Measurements from ENCODE around the gene CARS1. TPM values are rescaled to one million over a fixed set of nuclear protein-coding genes. Genes with fewer than 3 reads are reported as not detected.

The CARS1 gene
- total RNA-seq, 6 experiments from 2014 or later = 51.2 to 64.3 (median 56.1) TPM

DNA sequence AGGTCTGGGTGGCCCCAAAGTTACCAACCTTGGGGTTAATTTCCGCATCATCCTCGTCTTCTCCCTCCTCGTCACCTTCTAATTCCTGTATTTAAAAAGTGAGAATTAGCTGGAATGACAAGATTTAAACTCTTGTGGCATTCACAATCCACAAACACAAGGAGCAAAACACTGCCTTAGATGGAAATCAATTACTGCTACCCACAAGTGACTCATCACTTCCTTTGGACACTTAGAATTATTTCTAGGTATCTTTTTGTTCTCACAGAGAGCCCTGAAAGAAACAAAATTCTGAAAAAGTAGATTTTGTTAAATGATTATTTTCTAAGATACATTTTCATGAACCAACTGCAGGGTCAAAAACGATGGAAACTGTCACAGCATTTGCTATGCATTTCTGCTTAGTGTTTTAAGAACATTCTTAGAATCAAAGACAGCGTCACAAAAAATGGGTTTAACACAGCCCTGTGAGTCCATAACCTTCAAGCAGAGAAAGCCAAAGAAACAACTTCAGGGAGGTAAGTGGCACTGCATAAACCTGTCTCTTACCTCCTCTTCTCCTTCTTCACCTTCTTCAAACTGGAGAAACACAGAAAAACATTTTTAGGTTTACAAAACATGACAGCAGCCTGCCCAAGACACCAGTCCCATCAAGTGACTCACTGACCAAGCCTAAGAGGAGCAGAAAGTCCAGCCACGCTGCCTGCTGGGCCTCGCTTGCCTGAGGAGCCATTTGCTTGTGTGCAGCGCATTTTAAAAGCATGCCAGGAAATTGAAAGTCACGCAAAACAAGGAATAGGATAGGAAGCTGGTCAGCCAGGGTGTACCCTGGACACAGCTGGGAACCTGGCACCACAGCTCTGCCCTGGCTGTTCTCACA, 105.8 kb downstream of the CARS1 start:
- Mint-ChIP-seq H3K4me1 (ENCODE audit: low read depth) (peaks cover 52% of the 10 kb centered on the region), H3K36me3 (ENCODE audit: low read depth) (peaks cover 54% of the 10 kb centered on the region), H3K9me3 (no peaks in the 10 kb centered on the region), H3K4me3 (peak overlapping the region; percentile 47), H3K27me3 (ENCODE audit: insufficient read depth) (peaks cover 2% of the 10 kb centered on the region; the same call in 1 of the 2 replicates), H3K27ac (peak overlapping the region; percentile 80)
- TF ChIP-seq, protein P1, sequence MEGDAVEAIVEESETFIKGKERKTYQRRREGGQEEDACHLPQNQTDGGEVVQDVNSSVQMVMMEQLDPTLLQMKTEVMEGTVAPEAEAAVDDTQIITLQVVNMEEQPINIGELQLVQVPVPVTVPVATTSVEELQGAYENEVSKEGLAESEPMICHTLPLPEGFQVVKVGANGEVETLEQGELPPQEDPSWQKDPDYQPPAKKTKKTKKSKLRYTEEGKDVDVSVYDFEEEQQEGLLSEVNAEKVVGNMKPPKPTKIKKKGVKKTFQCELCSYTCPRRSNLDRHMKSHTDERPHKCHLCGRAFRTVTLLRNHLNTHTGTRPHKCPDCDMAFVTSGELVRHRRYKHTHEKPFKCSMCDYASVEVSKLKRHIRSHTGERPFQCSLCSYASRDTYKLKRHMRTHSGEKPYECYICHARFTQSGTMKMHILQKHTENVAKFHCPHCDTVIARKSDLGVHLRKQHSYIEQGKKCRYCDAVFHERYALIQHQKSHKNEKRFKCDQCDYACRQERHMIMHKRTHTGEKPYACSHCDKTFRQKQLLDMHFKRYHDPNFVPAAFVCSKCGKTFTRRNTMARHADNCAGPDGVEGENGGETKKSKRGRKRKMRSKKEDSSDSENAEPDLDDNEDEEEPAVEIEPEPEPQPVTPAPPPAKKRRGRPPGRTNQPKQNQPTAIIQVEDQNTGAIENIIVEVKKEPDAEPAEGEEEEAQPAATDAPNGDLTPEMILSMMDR (IDR thresholded peaks at IDR 0.05) = no peak
- DNase-seq = peak; percentile 66

Other genes with a start within 250 kb of the CARS1 start
- gene CDKN1C, start 171.6 kb downstream of the CARS1 start, total RNA-seq (2021; fragmentation: NEBNext Ultra II Directional; extraction: Animal tissue kit (Norgen Biotek cat#: 25700)) = under 1 TPM in 2 of 6 experiments, not detected in 4; 0.17 to 0.24 TPM
- 100 to 1,000 TPM; 102 to 149 (median 125) TPM for gene PHLDA2, start 128.0 kb downstream of the CARS1 start, total RNA-seq (2021; fragmentation: NEBNext Ultra II Directional; extraction: Animal tissue kit (Norgen Biotek cat#: 25700))
- 100 to 1,000 TPM; 109 to 140 (median 131) TPM for gene NAP1L4, start 65.1 kb downstream of the CARS1 start, total RNA-seq (2021; fragmentation: NEBNext Ultra II Directional; extraction: Animal tissue kit (Norgen Biotek cat#: 25700))
- gene OSBPL5, start 107.9 kb upstream of the CARS1 start, total RNA-seq (2021; fragmentation: NEBNext Ultra II Directional; extraction: Animal tissue kit (Norgen Biotek cat#: 25700)) = 10 to 100 TPM; 32.6 to 42.6 (median 36.7) TPM
- gene MRGPRG, start 161.4 kb upstream of the CARS1 start, total RNA-seq (2021; fragmentation: NEBNext Ultra II Directional; extraction: Animal tissue kit (Norgen Biotek cat#: 25700)) = not detected
- not detected for gene MRGPRE, start 175.0 kb upstream of the CARS1 start, total RNA-seq (2021; fragmentation: NEBNext Ultra II Directional; extraction: Animal tissue kit (Norgen Biotek cat#: 25700))